ENCODE results near the gene EFNA4. TPM values are rescaled to one million over a fixed set of nuclear protein-coding genes. Genes with fewer than 3 reads are reported as not detected.

EFNA4 gene
- 5.7 and 6.8 TPM in 2 replicates for total RNA-seq

- intact Hi-C loops (cut with micrococcal nuclease): loop anchor here (1.0 to 5.0 kb wide), 9 partner anchors 8 to 505 kb away; partner anchors contain the start of genes ADAR, EFNA3, KRTCAP2 and SLC50A1
- Mint-ChIP-seq H3K36me3 (ENCODE audit: low read depth) (peaks cover 8% of the 10 kb centered on the region), H3K9me3 (no peaks in the 10 kb centered on the region), H3K27ac (peak within 1 kb of the TSS; percentile 79), H3K4me1 (ENCODE audit: low read depth) (peaks cover 31% of the 10 kb centered on the region), H3K27me3 (ENCODE audit: insufficient read depth) (no peaks in the 10 kb centered on the region), H3K4me3 (peak within 1 kb of the TSS; percentile 93)
- DNase-seq (ENCODE audit: low spot score): peak; percentile 83
Observed at GRCh38 chr1:155063550-155064110, at the start of gene EFNA4. Gene EFNA4, plus strand, starts transcription at chr1:155063740. Its CDS starts 84 bp downstream, at chr1:155063824.

GRCh38 chr1:155014709-155015508 is 48.6 kb upstream of the EFNA4 start:
- Mint-ChIP-seq H3K27ac (no peak overlapping the region), H3K36me3 (ENCODE audit: low read depth) (peaks cover 62% of the 10 kb centered on the region), H3K4me1 (ENCODE audit: low read depth) (peaks cover 62% of the 10 kb centered on the region), H3K4me3 (peak overlapping the region; percentile 2), H3K9me3 (no peaks in the 10 kb centered on the region), H3K27me3 (ENCODE audit: insufficient read depth) (no peaks in the 10 kb centered on the region)
- intact Hi-C loops (cut with micrococcal nuclease): no loop called here
- no peak for DNase-seq (ENCODE audit: low spot score)

GRCh38 chr1:155015527-155016230 is 47.9 kb upstream of the EFNA4 start:
- Mint-ChIP-seq H3K9me3 (no peaks in the 10 kb centered on the region), H3K27me3 (ENCODE audit: insufficient read depth) (no peaks in the 10 kb centered on the region), H3K4me3 (peak overlapping the region; percentile 69), H3K4me1 (ENCODE audit: low read depth) (peaks cover 64% of the 10 kb centered on the region), H3K36me3 (ENCODE audit: low read depth) (peaks cover 59% of the 10 kb centered on the region), H3K27ac (peak overlapping the region; percentile 42)
- intact Hi-C loops (cut with micrococcal nuclease): no loop called here
- DNase-seq (ENCODE audit: low spot score): no peak

- Mint-ChIP-seq H3K36me3 (ENCODE audit: low read depth) (peaks cover 56% of the 10 kb centered on the region), H3K27me3 (ENCODE audit: insufficient read depth) (no peaks in the 10 kb centered on the region), H3K4me1 (ENCODE audit: low read depth) (peaks cover 60% of the 10 kb centered on the region), H3K27ac (peak overlapping the region; percentile 42), H3K9me3 (no peaks in the 10 kb centered on the region), H3K4me3 (peak overlapping the region; percentile 69)
- no peak for DNase-seq (ENCODE audit: low spot score)
- intact Hi-C loops (cut with micrococcal nuclease): no loop called here
Observed at GRCh38 chr1:155016231-155016831, 47.2 kb upstream of the EFNA4 start.

- Mint-ChIP-seq H3K27me3 (ENCODE audit: insufficient read depth) (no peaks in the 10 kb centered on the region), H3K36me3 (ENCODE audit: low read depth) (peaks cover 52% of the 10 kb centered on the region), H3K4me3 (peak overlapping the region; percentile 69), H3K27ac (peak overlapping the region; percentile 7), H3K4me1 (ENCODE audit: low read depth) (peaks cover 54% of the 10 kb centered on the region), H3K9me3 (no peaks in the 10 kb centered on the region)
- intact Hi-C loops (cut with micrococcal nuclease): loop anchor here (1.0 kb wide), 7 partner anchors 9 to 55 kb away; partner anchors contain the start of genes CKS1B, EFNA4, FLAD1 and ZBTB7B
- peak; percentile 81 for DNase-seq (ENCODE audit: low spot score)
Observed at GRCh38 chr1:155017041-155017945, 46.2 kb upstream of the EFNA4 start.

GRCh38 chr1:155017946-155018316 is 45.6 kb upstream of the EFNA4 start:
- Mint-ChIP-seq H3K9me3 (no peaks in the 10 kb centered on the region), H3K36me3 (ENCODE audit: low read depth) (peaks cover 45% of the 10 kb centered on the region), H3K27me3 (ENCODE audit: insufficient read depth) (no peaks in the 10 kb centered on the region), H3K4me1 (ENCODE audit: low read depth) (peaks cover 48% of the 10 kb centered on the region), H3K27ac (peak overlapping the region; percentile 70), H3K4me3 (peak overlapping the region; percentile 26)
- no peak for DNase-seq (ENCODE audit: low spot score)
- intact Hi-C loops (cut with micrococcal nuclease): loop anchor here (1.0 kb wide), 7 partner anchors 10 to 56 kb away; partner anchors contain the start of genes CKS1B, EFNA4, FLAD1 and ZBTB7B

GRCh38 chr1:155018617-155019348 is 44.8 kb upstream of the EFNA4 start:
- Mint-ChIP-seq H3K4me1 (ENCODE audit: low read depth) (peaks cover 39% of the 10 kb centered on the region), H3K4me3 (no peak overlapping the region), H3K27ac (peak overlapping the region; percentile 14), H3K9me3 (no peaks in the 10 kb centered on the region), H3K36me3 (ENCODE audit: low read depth) (peaks cover 39% of the 10 kb centered on the region), H3K27me3 (ENCODE audit: insufficient read depth) (no peaks in the 10 kb centered on the region)
- intact Hi-C loops (cut with micrococcal nuclease): no loop called here
- no peak for DNase-seq (ENCODE audit: low spot score)

- Mint-ChIP-seq H3K4me3 (no peak overlapping the region), H3K27me3 (ENCODE audit: insufficient read depth) (no peaks in the 10 kb centered on the region), H3K4me1 (ENCODE audit: low read depth) (peaks cover 32% of the 10 kb centered on the region), H3K27ac (peak overlapping the region; percentile 14), H3K9me3 (no peaks in the 10 kb centered on the region), H3K36me3 (ENCODE audit: low read depth) (peaks cover 33% of the 10 kb centered on the region)
- intact Hi-C loops (cut with micrococcal nuclease): no loop called here
- DNase-seq (ENCODE audit: low spot score): no peak
Observed at GRCh38 chr1:155019377-155020245, 43.9 kb upstream of the EFNA4 start.

GRCh38 chr1:155022136-155022926 is 41.2 kb upstream of the EFNA4 start:
- Mint-ChIP-seq H3K27ac (no peak overlapping the region), H3K4me3 (no peak overlapping the region), H3K4me1 (ENCODE audit: low read depth) (peaks cover 16% of the 10 kb centered on the region), H3K9me3 (no peaks in the 10 kb centered on the region), H3K36me3 (ENCODE audit: low read depth) (peaks cover 18% of the 10 kb centered on the region), H3K27me3 (ENCODE audit: insufficient read depth) (peaks cover 7% of the 10 kb centered on the region)
- DNase-seq (ENCODE audit: low spot score): no peak
- intact Hi-C loops (cut with micrococcal nuclease): no loop called here

GRCh38 chr1:155022927-155023236 is 40.7 kb upstream of the EFNA4 start:
- H3K27me3 Mint-ChIP-seq (ENCODE audit: insufficient read depth): peaks cover 7% of the 10 kb centered on the region
- no peak overlapping the region for H3K4me3 Mint-ChIP-seq
- peaks cover 16% of the 10 kb centered on the region for H3K36me3 Mint-ChIP-seq (ENCODE audit: low read depth)
- H3K9me3 Mint-ChIP-seq: no peaks in the 10 kb centered on the region
- no peak overlapping the region for H3K27ac Mint-ChIP-seq
- peaks cover 13% of the 10 kb centered on the region for H3K4me1 Mint-ChIP-seq (ENCODE audit: low read depth)
- intact Hi-C loops (cut with micrococcal nuclease): no loop called here
- no peak for DNase-seq (ENCODE audit: low spot score)

All from activated T-helper 1 cell treated with anti-CD3 and anti-CD28 coated beads, Interleukin-12 subunit alpha, Interleukin-12 subunit beta, Interleukin-2, Interleukin-4 antibody, amounts not matched to agents 30 ng/mL and 10 ng/mL and 1 ng/mL, durations not matched to agents 14 hours and 24 hours and 36 hours (primary cell).